UCSD-AML1 (cell line): ENCODE measurements around the gene STAMBP.
A peak's percentile ranks its signal among the peaks of the same experiment; 100 is the strongest.
"Not testable (repeated sequence)": the region's sequence is repeated elsewhere in the genome, so short reads cannot be mapped to it uniquely, and the experiment has no call there.

Experiments
- DNase-seq: peaks from one replicate; lab custom pipeline; 2025; ENCODE audit not compliant: unreplicated experiment; lab: John Stamatoyannopoulos, UW

The STAMBP gene

DNA sequence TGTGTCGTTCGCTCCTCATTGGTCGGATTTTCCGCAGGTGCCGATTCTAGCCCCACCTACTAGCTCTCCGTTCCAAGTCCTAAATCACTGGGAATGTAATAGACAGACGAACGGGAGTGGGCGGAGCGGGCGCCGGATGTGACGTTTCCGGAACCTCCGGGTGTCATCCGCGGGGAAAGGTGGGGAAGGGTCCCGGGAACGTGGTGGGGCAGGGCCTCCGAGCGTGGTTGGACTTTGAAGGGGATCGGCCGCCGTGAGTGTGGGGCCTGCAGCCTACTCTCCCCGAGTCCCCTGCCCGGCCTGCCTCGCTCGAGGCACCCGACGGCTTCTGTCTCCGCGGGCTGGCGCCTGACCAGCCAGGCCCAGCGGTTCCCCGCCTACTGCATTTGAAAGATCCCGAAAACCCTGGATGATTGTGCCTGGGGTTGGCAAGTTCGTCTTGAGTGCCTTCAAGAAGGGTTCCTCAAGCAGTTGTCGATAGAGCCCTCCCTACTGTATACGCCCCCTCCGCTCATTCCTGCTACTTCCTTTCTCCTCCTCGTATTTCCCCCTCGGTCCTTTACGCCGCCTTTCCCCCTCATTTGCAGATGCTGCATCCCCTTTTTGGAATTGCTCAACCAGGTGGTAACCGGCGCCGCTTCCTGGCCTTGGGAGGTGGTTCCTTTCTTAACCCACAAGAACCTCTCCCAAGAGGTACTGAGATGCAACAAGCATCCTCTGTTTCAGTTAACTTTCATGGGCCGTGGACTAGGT is at the start of gene STAMBP:
TSS of gene STAMBP (plus strand) at position 144 of the 753 bp plus-strand sequence. CDS start 1,896 bp downstream, outside the sequence.
- peak; percentile 93 for DNase-seq

DNA sequence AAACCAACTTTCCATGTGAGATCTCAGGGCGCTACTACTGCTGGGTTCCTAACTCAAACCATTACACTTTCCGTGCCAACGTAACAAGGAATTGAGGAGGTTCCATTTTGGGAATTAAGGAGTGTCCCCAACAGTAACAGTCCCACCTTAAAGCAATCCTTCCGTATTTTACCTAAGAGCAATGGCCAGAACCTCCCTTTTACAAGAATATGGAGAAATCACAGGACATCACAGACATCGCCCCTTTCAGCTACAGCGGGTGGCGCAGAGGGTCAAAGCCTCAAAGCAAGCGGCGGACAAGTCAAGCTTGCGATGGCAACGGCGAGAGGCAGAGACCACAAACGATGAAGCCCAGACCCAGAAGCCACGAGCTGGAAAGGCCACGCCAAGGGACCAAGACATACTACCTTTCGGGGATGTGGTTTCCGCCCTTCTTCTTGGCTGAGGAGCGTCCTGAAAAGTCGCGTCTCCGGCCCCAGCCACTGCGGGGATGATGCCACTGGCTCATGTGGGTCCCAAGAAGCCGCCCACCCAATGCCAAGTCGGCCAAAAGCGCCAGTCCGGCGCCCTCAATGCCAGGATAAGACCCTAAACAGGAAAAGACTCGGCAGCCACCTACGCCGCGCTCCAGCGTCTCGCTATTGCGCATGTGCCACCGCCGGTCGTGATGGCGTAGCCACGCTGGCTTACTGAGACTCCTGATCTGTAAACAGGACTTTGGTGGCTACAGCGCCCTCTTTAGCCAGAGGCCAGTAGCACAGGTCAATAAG is 49.1 kb upstream of the STAMBP start, which contains the start of gene DUSP11:
TSS of gene DUSP11 (minus strand) at position 637 of the 770 bp plus-strand sequence. CDS start at position 508, 129 bp downstream.
- peak; percentile 97 for DNase-seq

DNA sequence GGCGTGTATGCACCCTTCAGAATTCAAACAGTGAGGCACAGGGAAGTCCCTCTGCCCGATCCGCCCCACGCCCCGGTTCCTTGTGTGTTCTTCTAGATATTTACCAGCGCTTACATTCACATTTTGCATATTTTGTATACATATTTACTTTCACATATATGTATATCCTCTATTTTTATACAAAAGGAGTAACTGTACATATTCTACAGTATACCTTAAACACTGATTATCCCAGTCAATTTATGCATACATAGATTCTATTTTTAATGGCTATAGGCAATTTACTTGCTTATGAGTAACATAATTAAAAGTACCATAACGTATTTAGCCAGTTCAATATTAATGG is 48.6 kb upstream of the STAMBP start:
- no peak for DNase-seq

- DNase-seq = not testable (repeated sequence)
Measured at GRCh38 chr2:73783402-73783801, 45.4 kb upstream of the STAMBP start.

GRCh38 chr2:73783883-73784282 is 44.9 kb upstream of the STAMBP start, which contains the start of gene C2orf78:
Gene C2orf78 (plus strand): TSS chr2:73784183. CDS start chr2:73784310, 127 bp downstream.
- DNase-seq = not testable (repeated sequence)

GRCh38 chr2:73811878-73812277 is 16.9 kb upstream of the STAMBP start:
- no peak for DNase-seq

DNA sequence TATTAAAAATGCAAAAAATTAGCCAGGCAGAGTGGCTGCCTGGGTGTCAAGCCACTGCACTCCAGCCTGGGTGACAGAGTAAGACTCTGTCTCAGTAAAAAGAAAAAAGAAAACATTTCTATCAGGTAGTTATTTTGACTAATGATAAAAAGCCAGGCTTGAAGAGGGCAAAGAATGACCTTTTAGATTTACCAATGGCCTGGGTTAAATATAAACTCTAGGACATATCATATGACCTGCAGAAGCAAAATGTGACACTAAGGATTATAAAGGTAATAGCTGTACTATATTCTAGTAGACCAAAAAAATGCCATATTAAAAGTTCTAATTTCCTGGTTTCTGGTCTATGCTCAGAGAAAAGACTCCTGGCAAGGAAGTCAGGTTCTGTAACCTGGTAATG is 16.1 kb upstream of the STAMBP start:
- DNase-seq = no peak

DNA sequence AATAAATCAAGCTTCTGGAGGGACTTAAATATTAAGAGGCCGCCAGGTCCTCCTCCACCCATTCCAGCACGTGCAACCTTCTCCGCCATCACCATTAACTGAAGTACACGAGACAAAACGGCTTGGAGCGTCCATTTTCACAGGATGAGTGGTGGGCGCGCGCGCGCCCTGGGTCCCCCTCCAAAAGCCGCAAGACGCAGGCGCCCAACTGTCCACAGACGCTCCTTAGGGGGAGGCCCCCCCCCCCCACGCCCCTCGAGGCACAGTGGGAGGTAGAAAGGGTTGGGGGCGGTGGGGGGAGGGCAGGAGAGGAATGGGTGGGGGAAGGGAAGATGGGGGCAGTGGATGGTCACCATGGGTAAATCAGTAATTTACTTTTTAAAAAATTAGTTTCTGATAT is 10.5 kb upstream of the STAMBP start:
- no peak for DNase-seq

DNA sequence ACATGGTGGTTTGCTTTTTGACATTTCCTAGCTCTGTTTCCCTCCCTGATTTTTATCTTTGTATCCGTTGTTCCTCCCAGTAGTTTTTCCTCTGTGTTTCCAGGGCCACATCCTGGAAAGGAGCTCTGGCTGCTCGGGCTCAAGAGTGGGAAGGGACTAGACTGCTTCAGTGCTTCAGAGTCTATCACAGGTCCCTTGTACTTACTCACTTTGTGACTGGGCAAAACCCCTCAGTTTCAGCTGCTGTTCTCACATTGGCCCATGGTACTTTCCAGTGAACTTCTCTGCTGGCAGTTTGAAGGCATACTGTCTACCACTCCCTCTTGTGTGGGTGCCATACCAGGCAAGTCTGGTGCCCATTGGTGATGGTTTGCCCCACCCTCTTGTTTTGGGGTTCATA is 7.5 kb upstream of the STAMBP start:
- DNase-seq = peak; percentile 39

DNA sequence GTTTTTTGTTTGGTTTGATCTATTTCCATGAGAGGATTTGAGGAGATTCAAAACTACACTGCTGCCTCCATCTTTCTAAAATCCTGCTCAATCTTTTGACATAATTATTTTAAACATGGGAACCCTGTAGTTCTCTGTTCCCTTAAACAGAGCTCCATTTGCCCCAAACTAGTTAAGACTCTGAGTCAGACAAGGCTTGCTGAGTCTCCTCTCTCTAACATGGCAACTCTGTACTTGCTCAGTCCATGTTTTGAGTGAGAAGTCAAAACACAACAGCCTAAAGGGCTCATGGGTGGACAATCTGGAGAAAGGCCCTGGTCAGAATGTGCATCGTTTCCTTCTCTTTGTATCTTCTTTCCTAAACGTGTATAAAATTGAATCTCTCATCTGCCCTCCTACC is 7.1 kb upstream of the STAMBP start:
- no peak for DNase-seq

- no peak for DNase-seq
Measured at GRCh38 chr2:73822276-73822675, 6.5 kb upstream of the STAMBP start.

GRCh38 chr2:73822991-73823390 is 5.8 kb upstream of the STAMBP start:
- DNase-seq = no peak

GRCh38 chr2:73823416-73823815 is 5.3 kb upstream of the STAMBP start:
- no peak for DNase-seq

DNA sequence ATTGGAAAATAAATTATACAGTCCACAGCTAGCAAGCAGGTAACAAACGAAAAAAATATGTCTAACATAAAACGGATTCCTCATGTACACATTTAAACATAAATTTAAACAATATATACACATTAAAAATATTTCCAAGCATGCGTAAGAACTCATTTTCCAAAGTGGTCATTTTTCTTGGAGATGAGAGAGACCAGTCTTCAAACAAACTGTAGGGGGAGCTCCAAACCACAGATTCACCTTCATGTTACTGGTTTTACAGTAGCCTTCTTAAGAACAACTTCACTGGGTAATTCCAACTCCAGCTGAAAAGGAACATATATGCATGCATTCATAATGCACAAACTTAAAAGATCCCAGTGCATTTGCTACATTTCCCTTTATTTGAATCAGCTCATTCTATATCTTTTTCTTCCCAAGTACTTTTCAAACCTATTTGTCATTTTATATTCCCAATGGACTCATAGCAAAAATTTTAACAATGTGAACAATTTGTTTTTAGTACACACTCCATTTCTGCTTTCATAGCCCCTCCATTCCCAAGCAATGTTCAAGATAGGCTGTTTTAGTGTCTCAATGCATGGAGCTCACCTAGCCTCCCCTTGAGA is 4.7 kb upstream of the STAMBP start:
- no peak for DNase-seq

DNA sequence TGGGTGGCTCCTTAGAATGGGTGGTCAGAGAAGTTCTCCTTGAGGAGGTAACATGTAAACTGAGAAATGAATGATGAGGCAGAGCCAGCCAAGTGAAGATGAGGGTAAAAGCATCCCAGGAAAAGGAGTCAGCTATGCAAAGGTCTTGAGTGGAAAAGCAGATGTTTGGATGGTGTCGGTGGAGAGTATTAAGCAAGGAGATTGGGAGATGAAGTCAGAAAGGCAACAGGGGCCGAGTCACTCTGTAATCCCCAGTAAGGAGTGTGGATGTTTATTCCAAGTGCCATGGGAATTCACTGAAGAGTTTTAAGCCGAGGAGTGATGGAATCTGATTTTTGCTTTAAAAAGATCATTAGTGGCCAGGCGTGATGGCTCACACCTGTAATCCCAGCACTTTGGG is 3.4 kb upstream of the STAMBP start:
- DNase-seq = no peak

DNA sequence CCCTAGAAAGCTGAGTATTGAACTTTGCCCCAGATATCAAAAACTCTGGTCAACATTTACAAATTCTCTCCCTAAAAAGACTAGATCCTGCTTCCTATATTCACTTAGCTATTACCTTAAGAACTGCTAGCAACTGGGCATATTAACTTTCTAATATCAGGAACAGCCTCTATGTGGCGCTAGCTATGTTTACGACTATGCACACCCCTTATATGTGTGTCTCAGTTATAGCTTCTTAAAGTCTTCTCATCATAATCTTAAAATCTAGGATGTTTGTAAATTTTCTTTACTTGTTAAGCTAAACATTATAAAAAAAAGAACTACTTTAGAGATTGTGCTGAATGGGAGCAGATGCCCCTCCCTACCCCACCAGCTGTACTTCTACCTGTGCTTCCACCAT is 1.7 kb upstream of the STAMBP start:
- DNase-seq = no peak

GRCh38 chr2:73827660-73828388 is 937 bp upstream of the STAMBP start:
- DNase-seq = no peak

- no peak for DNase-seq
Measured at GRCh38 chr2:73828389-73828817, 358 bp upstream of the STAMBP start.

- DNase-seq = no peak
Measured at GRCh38 chr2:73830871-73831401, 2.2 kb downstream of the STAMBP start.

GRCh38 chr2:73832930-73833329 is 4.2 kb downstream of the STAMBP start:
- DNase-seq = no peak
